ENCODE results near the gene GPR35.

GRCh38 chr2:240579771-240580614 is 45.3 kb upstream of the GPR35 start:
- no peak for TF ChIP-seq POLR2A (IDR thresholded peaks at IDR 0.05)
- peak; percentile 43 to 61 (median 52) for TF ChIP-seq CTCF (IDR thresholded peaks at IDR 0.05)
